CD8-positive, alpha-beta memory T cell (primary cell): ENCODE results near the gene G6PC3. TPM values are rescaled to one million over a fixed set of nuclear protein-coding genes. Genes with fewer than 3 reads are reported as not detected.

Source experiments
- CTCF ChIA-PET: fragments of 350-600 bp; sonication (Branson Sonifier 250); formaldehyde crosslinking; loops from one replicate; lab custom pipeline; 2021; ENCODE audit warnings: antibody characterized with exemption; lab: Charles Lee
- POLR2A ChIA-PET: fragments of 350-600 bp; sonication (Branson Sonifier 250); formaldehyde crosslinking; loops from one replicate; lab custom pipeline; 2021; ENCODE audit warnings: antibody characterized with exemption; lab: Charles Lee
- DNase-seq, 5 donors: peaks; one replicate each; pipeline versions ENCODE4 v3.0.0 to v3.0.0-alpha.2; 2020 to 2022; ENCODE audit warnings: mixed read lengths in 1 of 5
- H3K27ac ChIP-seq: one replicate; pipeline ENCODE4 v1.7.0; 2013; ENCODE audit warnings: low read depth, mild to moderate bottlenecking, low read length, moderate library complexity
- H3K27me3 ChIP-seq: 2 replicates; pipeline ENCODE4 v1.7.0; 2013; ENCODE audit warnings: low read length, mild to moderate bottlenecking; ENCODE audit not compliant: insufficient read depth, poor library complexity, severe bottlenecking
- H3K36me3 ChIP-seq: 2 replicates; pipeline ENCODE4 v1.7.0; 2013; ENCODE audit warnings: mild to moderate bottlenecking, low read length, moderate library complexity; ENCODE audit not compliant: insufficient read depth
- H3K4me1 ChIP-seq: 2 replicates; pipeline ENCODE4 v1.7.0; 2013; ENCODE audit warnings: mild to moderate bottlenecking, low read length, moderate library complexity; ENCODE audit not compliant: insufficient read depth
- H3K4me3 ChIP-seq: 2 replicates; pipeline ENCODE4 v1.7.0; 2013; ENCODE audit warnings: mild to moderate bottlenecking, low read length
- H3K9me3 ChIP-seq: 2 replicates; pipeline ENCODE4 v1.7.0; 2013; ENCODE audit warnings: mild to moderate bottlenecking, low read length
- H3K27ac Mint-ChIP-seq, 8 donors: one replicate each; pipeline ENCODE4 v1.8.0; 2020 to 2021; ENCODE audit warnings: mixed read lengths in 8 of 8, mild to moderate bottlenecking in 6 of 8, inconsistent platforms in 3 of 8, moderate library complexity in 3 of 8
- H3K27me3 Mint-ChIP-seq, 2 donors: one replicate each; pipeline ENCODE4 v1.8.0; 2020 to 2021; ENCODE audit warnings: mixed read lengths in 2 of 2, mild to moderate bottlenecking in 1 of 2, moderate library complexity in 1 of 2
- H3K36me3 Mint-ChIP-seq, 3 donors: one replicate each; pipeline ENCODE4 v1.8.0; 2020 to 2021; ENCODE audit warnings: mixed read lengths in 3 of 3, inconsistent platforms in 1 of 3, mild to moderate bottlenecking in 1 of 3
- H3K4me1 Mint-ChIP-seq, 3 donors: one replicate each; pipeline ENCODE4 v1.8.0; 2020 to 2021; ENCODE audit warnings: mixed read lengths in 3 of 3, inconsistent platforms in 1 of 3, mild to moderate bottlenecking in 1 of 3
- H3K4me3 Mint-ChIP-seq, 7 donors: one replicate each; pipeline ENCODE4 v1.8.0; 2020 to 2021; ENCODE audit warnings: mixed read lengths in 7 of 7, mild to moderate bottlenecking in 6 of 7, moderate library complexity in 4 of 7, inconsistent platforms in 2 of 7
- H3K9me3 Mint-ChIP-seq, 5 donors: one replicate each; pipeline ENCODE4 v1.8.0; 2020 to 2022; ENCODE audit warnings: mixed read lengths in 5 of 5, mild to moderate bottlenecking in 3 of 5, moderate library complexity in 2 of 5, inconsistent platforms in 1 of 5
- polyA plus RNA-seq: library from polyadenylated mRNA; unstranded; fragments of 300-500 nt; fragmentation: Illumina TruSeq; gene quantifications from one replicate; pipeline ENCODE4 v1.2.3, GENCODE V29; 2021
- total RNA-seq, 2 experiments: library from RNA; stranded (reverse); gene quantifications; one replicate each; pipeline ENCODE4 v1.2.3, GENCODE V29; 2021

Gene G6PC3
- total and polyA plus RNA-seq, 3 experiments from 2014 or later: 27.0 to 38.3 (median 37.1) TPM

DNA sequence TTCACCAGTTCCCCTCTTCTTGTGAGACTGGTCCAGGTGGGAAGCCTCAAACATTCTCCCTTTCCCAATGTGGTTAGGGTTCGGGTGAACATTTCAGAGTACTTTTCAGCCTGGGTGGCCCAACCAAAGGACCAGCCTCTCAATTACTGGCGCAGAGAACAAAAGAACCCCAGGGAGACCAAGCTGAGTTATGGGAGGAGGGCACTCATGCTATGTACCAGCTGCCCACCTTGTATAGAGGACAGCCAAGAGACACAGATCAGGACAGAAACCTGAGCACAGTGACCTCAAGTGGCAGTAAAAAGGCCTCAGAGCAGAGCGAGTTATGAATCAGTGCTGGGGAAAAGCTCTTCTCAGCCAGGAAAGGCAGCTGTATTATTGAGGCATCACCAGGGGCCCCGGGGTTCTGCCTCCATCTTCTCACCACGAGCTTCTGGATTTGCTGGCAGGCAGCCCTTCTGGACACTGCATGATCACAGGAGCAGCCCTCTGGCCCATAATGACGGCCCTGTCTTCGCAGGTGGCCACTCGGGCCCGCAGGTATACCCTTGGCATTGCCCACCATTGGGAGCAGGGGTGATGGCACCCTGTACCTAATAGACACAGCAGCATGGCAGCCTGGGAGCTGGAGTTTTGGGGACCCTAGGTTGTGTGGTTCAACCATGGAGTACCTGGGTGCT lies 3.8 kb downstream of the G6PC3 start:
- CTCF ChIA-PET: interaction anchor here (0.9 kb wide), 1 partner anchor 136 kb away, joined by 4 read pairs; no protein-coding TSS in a partner anchor
- POLR2A ChIA-PET: no interaction called here
- Mint-ChIP-seq H3K27me3 (no peaks in the 10 kb centered on the region), H3K9me3 (no peaks in the 10 kb centered on the region), H3K4me3 (peak overlapping the region in 1 of 7 donors; percentile 64), H3K36me3 (peaks cover 0 to 48% (median 0%) of the 10 kb centered on the region in 3 donors), H3K4me1 (peaks cover 25 to 30% (median 26%) of the 10 kb centered on the region in 3 donors), H3K27ac (peak overlapping the region in 4 of 8 donors; percentile 26 to 88 (median 62))
- no peaks in the 10 kb centered on the region for H3K9me3 ChIP-seq
- H3K36me3 ChIP-seq: peaks cover 7% of the 10 kb centered on the region
- no peaks in the 10 kb centered on the region for H3K27me3 ChIP-seq
- no peak for DNase-seq
- no peak overlapping the region for H3K4me3 ChIP-seq
- H3K4me1 ChIP-seq: peaks cover 17% of the 10 kb centered on the region
- no peak overlapping the region for H3K27ac ChIP-seq

DNA sequence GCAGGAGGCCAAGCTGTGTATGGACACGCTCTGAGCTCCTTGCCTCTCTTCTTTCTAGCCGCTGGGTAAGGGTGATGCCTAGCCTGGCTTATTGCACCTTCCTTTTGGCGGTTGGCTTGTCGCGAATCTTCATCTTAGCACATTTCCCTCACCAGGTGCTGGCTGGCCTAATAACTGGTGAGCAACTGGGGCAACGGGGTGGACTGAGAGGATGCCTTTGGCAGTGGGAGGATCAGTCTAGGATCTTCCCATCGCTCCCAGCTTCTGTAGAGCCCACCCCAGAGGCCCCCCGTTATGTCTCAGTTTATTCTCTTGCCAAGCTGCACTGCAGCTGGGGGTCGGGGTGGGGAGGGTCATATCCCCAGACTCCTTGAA lies 4.4 kb downstream of the G6PC3 start:
- Mint-ChIP-seq H3K4me1 (peaks cover 23 to 28% (median 25%) of the 10 kb centered on the region in 3 donors), H3K27me3 (peaks cover 0 to under 1% of the 10 kb centered on the region in 2 donors), H3K4me3 (peak overlapping the region in 1 of 7 donors; percentile 48), H3K36me3 (peaks cover 0 to 51% (median 3%) of the 10 kb centered on the region in 3 donors), H3K9me3 (no peaks in the 10 kb centered on the region), H3K27ac (peak overlapping the region in 2 of 8 donors; percentile 48 to 82)
- H3K27me3 ChIP-seq: no peaks in the 10 kb centered on the region
- H3K4me1 ChIP-seq: peaks cover 16% of the 10 kb centered on the region
- ChIA-PET CTCF (interaction anchor here (0.9 kb wide), 1 partner anchor 135 kb away, joined by 4 read pairs; no protein-coding TSS in a partner anchor), POLR2A (no interaction called here)
- no peak for DNase-seq
- H3K9me3 ChIP-seq: no peaks in the 10 kb centered on the region
- peaks cover 7% of the 10 kb centered on the region for H3K36me3 ChIP-seq
- no peak overlapping the region for H3K27ac ChIP-seq
- no peak overlapping the region for H3K4me3 ChIP-seq

DNA sequence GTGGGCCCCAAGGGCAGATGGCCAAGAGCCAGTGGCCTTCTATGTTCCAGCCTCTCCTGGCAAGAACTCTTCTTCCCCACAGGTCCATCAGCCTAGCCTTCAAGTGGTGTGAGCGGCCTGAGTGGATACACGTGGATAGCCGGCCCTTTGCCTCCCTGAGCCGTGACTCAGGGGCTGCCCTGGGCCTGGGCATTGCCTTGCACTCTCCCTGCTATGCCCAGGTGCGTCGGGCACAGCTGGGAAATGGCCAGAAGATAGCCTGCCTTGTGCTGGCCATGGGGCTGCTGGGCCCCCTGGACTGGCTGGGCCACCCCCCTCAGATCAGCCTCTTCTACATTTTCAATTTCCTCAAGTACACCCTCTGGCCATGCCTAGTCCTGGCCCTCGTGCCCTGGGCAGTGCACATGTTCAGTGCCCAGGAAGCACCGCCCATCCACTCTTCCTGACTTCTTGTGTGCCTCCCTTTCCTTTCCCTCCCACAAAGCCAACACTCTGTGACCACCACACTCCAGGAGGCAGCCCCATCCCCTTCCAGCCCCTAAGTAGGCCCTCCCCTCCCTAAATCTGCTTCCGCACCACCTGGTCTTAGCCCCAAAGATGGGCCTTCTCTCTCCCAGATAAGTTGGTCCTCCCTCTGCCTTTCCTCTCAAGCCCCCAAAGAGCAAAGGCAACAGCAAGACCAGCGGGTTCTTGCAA lies 5.2 kb downstream of the G6PC3 start:
- Histone ChIP-seq H3K27me3 (no peaks in the 10 kb centered on the region), H3K9me3 (no peaks in the 10 kb centered on the region), H3K4me3 (no peak overlapping the region), H3K27ac (no peak overlapping the region), H3K4me1 (peaks cover 12% of the 10 kb centered on the region), H3K36me3 (peaks cover 7% of the 10 kb centered on the region)
- Mint-ChIP-seq H3K4me1 (peaks cover 15 to 21% (median 18%) of the 10 kb centered on the region in 3 donors), H3K4me3 (peak overlapping the region in 1 of 7 donors; percentile 48), H3K27ac (peak overlapping the region in 4 of 8 donors; percentile 51 to 76 (median 66)), H3K9me3 (no peaks in the 10 kb centered on the region), H3K36me3 (peaks cover 0 to 53% (median 4%) of the 10 kb centered on the region in 3 donors), H3K27me3 (peaks cover 0 to 1% of the 10 kb centered on the region in 2 donors)
- no peak for DNase-seq
- ChIA-PET POLR2A (no interaction called here), CTCF (no interaction called here)

DNA sequence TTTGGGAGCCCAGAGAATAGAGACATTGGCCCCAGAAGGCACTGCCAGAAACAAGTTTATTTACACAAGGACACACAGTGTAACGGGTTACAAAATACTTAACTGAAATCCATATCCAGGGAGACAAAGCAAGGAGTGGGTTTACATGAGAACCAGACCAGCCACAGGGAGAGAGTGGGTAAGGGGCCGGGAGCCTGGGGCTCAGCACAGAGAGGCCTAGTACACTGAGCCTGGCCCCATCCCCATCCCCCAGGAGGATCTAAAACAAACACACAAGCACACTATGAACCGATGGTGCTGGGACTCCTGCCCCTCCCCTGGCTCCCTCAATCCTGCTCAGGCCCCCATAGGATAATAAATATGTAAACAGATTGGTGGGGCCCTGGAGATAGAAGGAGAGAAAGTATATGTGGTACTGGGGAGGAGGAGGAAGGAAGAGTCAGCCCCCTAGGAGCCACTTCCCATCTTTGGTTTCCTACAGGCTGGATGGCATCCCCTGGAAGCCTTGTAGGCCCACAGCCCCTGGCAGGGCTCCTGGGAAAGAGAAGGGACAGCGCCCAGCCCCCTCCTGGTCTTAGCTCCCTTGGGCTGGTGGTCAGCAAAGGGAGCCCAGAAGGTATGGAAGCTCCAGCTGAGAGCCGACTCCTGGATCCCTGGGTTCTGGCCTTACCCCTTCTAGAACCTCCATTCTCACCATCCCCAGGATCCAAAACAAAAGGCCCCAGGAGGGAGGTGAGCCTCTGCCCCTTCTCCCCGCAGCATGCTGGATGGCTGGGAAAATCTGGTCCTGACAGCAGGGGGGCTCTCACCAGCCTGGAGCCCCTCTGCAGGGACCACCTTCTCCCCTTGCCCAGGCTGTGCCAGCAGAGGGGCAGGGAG lies 6.4 kb downstream of the G6PC3 start:
- Histone ChIP-seq H3K27ac (no peak overlapping the region), H3K4me1 (peaks cover 1% of the 10 kb centered on the region), H3K27me3 (no peaks in the 10 kb centered on the region), H3K4me3 (no peak overlapping the region), H3K36me3 (peaks cover 7% of the 10 kb centered on the region), H3K9me3 (no peaks in the 10 kb centered on the region)
- no peak for DNase-seq
- ChIA-PET POLR2A (no interaction called here), CTCF (no interaction called here)
- Mint-ChIP-seq H3K27me3 (peaks cover 0 to 1% of the 10 kb centered on the region in 2 donors), H3K36me3 (peaks cover 0 to 56% (median 5%) of the 10 kb centered on the region in 3 donors), H3K4me1 (peaks cover 3 to 9% (median 7%) of the 10 kb centered on the region in 3 donors), H3K4me3 (no peak overlapping the region), H3K27ac (peak overlapping the region in 5 of 8 donors; percentile 17 to 94 (median 42)), H3K9me3 (no peaks in the 10 kb centered on the region)

DNA sequence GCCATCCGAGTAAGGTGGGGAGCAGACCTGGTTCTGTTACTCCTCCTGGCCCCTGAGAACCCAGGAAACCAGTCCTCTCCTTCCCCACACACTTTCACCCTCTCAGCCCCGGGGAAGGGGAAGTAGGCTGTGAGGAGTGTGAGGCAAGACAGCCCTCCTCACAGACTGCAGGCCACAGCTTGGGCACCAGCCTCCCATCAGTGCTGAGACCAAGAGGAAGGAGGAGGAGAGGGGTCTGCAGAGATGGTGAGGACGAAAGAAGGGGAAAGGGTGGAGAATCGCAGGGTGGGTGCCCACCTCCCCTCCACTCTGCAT lies 7.0 kb downstream of the G6PC3 start:
- no peak overlapping the region for H3K27ac ChIP-seq
- Mint-ChIP-seq H3K27ac (peak overlapping the region in 2 of 8 donors; percentile 10 to 47), H3K4me3 (no peak overlapping the region), H3K9me3 (no peaks in the 10 kb centered on the region), H3K4me1 (peaks cover 0 to 6% (median 6%) of the 10 kb centered on the region in 3 donors), H3K27me3 (peaks cover 0 to 1% of the 10 kb centered on the region in 2 donors), H3K36me3 (peaks cover 0 to 62% (median 9%) of the 10 kb centered on the region in 3 donors)
- no peaks in the 10 kb centered on the region for H3K4me1 ChIP-seq
- no peak for DNase-seq
- CTCF ChIA-PET: no interaction called here
- peaks cover 7% of the 10 kb centered on the region for H3K36me3 ChIP-seq
- H3K4me3 ChIP-seq: no peak overlapping the region
- POLR2A ChIA-PET: no interaction called here
- no peaks in the 10 kb centered on the region for H3K27me3 ChIP-seq
- H3K9me3 ChIP-seq: no peaks in the 10 kb centered on the region

DNA sequence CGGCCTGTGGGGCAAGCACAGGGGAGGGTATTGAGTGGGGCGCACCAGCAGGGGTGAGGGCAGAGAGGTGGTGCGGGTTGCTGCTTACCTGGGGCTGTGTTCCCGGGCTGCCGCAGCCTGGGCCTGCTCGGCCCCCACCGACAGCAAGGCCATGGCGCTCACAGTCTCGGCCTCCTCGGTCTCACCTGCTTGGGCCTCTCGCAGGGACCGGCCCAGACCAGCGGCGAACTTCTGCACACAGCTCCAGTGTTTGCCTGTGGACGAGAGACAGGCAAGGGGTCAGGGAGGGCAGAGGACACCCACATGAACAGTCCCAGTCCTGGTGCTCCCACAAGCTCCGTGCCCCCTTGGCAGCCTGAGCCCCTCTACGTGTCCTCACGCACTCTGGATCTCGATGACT lies 7.9 kb downstream of the G6PC3 start:
- ChIA-PET POLR2A (no interaction called here), CTCF (no interaction called here)
- H3K27me3 Mint-ChIP-seq: peaks cover 0 to 1% of the 10 kb centered on the region in 2 donors
- H3K4me3 Mint-ChIP-seq: no peak overlapping the region
- H3K4me1 Mint-ChIP-seq: peaks cover 0 to 4% (median 2%) of the 10 kb centered on the region in 3 donors
- H3K9me3 ChIP-seq: no peaks in the 10 kb centered on the region
- H3K36me3 ChIP-seq: peaks cover 13% of the 10 kb centered on the region
- DNase-seq: no peak
- H3K4me1 ChIP-seq: no peaks in the 10 kb centered on the region
- no peaks in the 10 kb centered on the region for H3K9me3 Mint-ChIP-seq
- no peak overlapping the region for H3K27ac Mint-ChIP-seq
- H3K36me3 Mint-ChIP-seq: peaks cover 0 to 70% (median 11%) of the 10 kb centered on the region in 3 donors
- H3K27ac ChIP-seq: no peak overlapping the region
- H3K4me3 ChIP-seq: no peak overlapping the region
- H3K27me3 ChIP-seq: no peaks in the 10 kb centered on the region

DNA sequence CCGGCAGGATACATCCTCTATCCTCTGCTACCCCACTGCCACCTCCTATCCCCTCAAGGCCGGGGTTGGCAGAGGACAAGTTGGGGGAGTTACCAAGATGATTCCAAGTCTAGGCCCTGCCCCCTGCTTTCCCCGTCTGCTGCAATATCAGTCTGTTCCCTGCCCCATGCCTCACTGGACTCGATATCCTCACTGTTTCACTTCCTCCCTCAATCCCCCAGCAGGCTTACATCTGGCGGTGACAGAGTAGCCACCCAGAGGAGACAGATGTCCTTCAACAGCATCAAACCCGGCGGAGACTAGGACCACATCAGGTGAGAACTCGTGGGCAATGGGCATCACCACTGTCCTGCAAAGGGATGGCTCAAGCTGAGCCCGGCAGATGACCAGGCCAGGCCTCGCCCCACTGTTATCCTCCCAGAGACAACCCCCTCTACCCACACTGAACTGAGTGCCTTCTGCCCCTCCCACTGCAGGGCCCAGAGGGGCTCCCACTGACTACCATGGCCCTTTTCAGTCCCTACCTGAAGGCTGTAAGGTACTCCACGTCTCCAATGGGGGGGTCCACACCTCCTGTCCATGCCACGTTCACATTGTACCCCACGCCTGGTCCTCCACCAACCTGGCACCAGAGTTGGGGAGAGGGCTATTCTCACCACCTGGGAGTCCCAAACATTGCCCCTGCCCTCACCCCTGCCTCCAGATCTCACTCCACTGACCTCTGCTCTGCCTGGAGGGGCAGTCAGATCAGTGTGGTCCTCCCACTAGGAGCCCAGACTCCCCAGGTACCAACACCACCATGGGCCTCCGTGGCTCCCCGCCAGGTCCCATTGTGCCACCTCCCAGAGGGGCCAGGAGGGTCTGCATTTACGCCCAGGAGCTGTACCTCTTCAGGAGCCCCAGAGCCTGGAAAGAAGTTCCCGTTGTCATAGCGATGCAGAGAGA lies 9.6 kb downstream of the G6PC3 start:
- Histone ChIP-seq H3K36me3 (peaks cover 14% of the 10 kb centered on the region), H3K4me3 (no peak overlapping the region), H3K27ac (no peak overlapping the region), H3K27me3 (no peaks in the 10 kb centered on the region), H3K4me1 (no peaks in the 10 kb centered on the region), H3K9me3 (no peaks in the 10 kb centered on the region)
- H3K36me3 Mint-ChIP-seq: peaks cover 0 to 86% (median 11%) of the 10 kb centered on the region in 3 donors
- DNase-seq: no peak
- peak overlapping the region in 4 of 8 donors; percentile 23 to 87 (median 42) for H3K27ac Mint-ChIP-seq
- H3K27me3 Mint-ChIP-seq: peaks cover 0 to 1% of the 10 kb centered on the region in 2 donors
- ChIA-PET CTCF (no interaction called here), POLR2A (no interaction called here)
- peaks cover 0 to 4% (median 0%) of the 10 kb centered on the region in 3 donors for H3K4me1 Mint-ChIP-seq
- H3K4me3 Mint-ChIP-seq: no peak overlapping the region
- H3K9me3 Mint-ChIP-seq: no peaks in the 10 kb centered on the region
